ENCODE measurements around the gene EIF5A2. TPM values are rescaled to one million over a fixed set of nuclear protein-coding genes. Genes with fewer than 3 reads are reported as not detected.
A peak's percentile ranks its signal among the peaks of the same experiment; 100 is the strongest.
"Not testable (repeated sequence)": the region's sequence is repeated elsewhere in the genome, so short reads cannot be mapped to it uniquely, and the experiment has no call there.

The EIF5A2 gene
- polyA plus RNA-seq, 3 donors, result 5.9 to 8.3 (median 6.6) TPM

DNA sequence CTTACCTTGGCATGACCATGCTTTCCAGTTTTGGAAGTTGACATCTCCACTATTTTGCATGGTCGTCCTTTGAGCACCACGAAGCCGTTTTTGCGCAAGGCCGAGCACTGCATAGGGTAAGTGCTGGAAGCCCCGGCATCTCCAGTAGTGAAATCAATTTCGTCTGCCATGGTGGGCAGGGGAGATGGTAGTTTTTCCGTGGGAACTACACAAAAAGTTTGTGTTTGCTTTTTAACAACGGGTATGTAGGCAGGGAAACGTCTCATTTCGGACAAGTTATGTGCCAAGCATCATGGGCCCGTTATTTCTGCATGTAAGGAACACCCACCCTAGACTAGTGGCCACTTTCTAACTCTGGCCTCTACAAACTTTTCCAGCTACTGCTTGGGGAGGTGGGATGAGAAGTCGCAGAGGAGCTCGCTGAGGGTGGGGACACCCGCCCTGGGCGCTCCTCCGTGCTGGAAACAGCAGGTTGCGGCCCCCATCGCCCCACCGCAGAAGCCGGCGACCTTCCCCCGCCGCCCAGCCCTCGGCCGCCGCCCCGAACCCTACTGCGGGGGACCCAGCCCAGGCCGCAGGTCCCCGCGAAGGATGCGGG is 701 bp downstream of the EIF5A2 start:
- DNase-seq (ENCODE audit: extremely low read depth in 1 of 11, low read depth in 9 of 11, low spot score in 4 of 11), result peak in 2 of 11 donors; percentile 15 to 17

DNA sequence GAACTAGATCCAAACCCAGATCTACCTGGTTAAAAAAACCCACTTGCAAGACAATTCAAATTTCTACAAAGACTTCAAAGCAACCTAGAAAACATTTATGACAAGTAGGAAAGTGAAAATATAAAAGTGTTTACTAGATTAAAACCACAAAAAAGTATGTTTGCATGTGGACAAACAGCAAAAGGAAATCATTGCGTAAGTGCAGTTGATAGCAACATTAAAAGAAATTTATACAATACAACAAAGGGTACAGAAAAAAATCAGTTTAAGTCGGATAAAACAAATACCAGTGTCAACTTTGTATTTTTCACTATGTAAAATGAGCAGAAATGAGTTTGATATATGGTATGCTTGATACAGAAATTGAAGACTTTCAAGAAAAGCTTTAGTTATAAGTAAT is 2.6 kb downstream of the EIF5A2 start:
- no peak for DNase-seq (ENCODE audit: extremely low read depth in 1 of 11, low read depth in 9 of 11, low spot score in 4 of 11)

DNA sequence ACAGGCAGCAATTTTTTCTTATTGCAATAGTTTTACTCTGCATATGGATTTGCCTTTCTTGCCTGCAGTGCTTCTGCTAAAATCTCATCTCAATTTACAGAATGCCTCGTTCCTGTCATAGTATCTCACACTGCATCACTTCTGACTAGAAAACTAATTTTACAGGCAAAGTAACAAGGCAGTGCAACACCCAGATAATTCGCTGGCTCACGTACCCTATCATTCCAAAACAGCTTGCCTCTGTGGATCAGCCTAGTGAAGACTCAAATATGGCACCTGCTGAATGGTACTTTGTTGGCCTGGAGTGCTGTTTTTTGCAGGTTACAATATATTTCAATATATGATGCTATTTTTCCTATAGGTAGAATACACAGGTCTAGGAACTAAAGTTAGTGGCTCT is 5.3 kb downstream of the EIF5A2 start:
- DNase-seq (ENCODE audit: extremely low read depth in 1 of 11, low read depth in 9 of 11, low spot score in 4 of 11), result no peak

DNA sequence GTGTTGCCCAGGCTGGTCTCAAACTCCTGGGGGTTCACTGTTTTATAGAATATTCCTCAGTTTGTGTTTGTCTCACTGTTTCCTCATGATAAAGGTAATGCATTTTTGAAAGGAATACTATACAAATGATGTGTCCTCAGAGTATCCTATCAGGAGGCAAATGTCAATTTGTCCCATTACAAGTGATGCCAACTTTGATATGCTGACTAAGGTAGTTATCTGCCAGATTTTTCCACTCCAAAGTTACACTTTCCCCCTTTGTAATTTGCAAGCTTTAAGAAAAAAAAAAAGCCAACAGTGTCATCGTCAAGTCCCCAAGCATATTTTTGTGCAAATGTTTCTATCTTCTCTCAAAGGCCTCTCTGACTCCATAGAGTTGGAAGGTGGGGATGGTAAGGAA is 9.0 kb downstream of the EIF5A2 start:
- no peak for DNase-seq (ENCODE audit: extremely low read depth in 1 of 11, low read depth in 9 of 11, low spot score in 4 of 11)

DNA sequence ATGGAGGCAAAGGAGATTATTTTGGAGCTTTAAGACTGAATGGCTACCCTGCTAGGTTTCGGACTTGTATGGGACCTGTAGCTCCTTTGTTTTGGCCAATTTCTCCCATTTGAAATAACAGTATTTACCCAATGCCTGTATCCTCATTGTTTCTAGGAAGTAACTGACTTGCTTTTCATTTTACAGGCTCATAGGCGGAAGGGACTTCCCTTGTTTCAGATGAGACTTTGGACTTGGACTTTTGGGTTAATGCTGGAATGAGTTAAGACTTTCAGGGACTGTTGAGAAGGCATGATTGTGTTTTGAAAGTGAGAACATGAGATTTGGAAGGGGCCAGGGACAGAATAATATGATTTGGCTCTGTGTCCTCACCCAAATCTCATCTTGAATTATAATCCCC is 10.5 kb downstream of the EIF5A2 start:
- no peak for DNase-seq (ENCODE audit: extremely low read depth in 1 of 11, low read depth in 9 of 11, low spot score in 4 of 11)

DNA sequence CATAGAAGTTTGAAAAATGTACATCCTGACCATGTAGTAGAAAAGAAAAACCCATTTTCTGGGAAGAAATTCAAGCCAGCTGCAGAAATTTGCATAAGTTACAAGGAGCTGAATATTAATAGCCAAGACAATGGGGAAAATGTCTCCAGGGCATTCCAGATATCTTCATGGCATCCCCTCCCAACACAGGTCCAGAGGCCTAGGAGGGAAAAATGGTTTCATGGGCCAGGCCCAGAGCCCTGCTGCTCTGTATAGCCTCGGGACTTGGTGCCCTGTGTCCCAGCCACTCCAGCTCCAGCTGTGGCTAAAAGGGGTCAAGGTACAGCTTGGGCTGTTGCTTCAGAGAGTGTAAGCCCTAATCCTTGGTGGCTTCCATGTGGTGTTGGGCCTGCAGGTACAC is 11.2 kb downstream of the EIF5A2 start:
- DNase-seq (ENCODE audit: extremely low read depth in 1 of 11, low read depth in 9 of 11, low spot score in 4 of 11), result not testable (repeated sequence)

DNA sequence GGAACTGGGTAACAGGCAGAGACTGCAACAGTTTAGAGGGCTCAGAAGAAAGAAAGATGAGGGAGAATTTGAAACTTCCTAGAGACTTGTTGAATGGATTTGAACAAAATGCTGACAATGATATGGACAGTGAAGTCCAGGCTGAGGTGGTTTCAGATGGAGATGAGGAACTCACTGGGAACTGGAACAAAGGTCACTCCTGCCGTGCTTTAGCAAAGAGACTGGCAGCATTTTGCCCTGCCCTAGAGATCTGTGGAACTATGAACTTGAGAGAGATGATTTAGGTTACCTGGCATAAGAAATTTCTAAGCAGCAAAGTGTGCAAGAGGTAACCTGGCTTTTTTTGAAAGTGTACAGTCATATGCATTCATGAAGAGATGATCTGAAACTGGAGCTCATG is 11.7 kb downstream of the EIF5A2 start:
- DNase-seq (ENCODE audit: extremely low read depth in 1 of 11, low read depth in 9 of 11, low spot score in 4 of 11), result no peak

DNA sequence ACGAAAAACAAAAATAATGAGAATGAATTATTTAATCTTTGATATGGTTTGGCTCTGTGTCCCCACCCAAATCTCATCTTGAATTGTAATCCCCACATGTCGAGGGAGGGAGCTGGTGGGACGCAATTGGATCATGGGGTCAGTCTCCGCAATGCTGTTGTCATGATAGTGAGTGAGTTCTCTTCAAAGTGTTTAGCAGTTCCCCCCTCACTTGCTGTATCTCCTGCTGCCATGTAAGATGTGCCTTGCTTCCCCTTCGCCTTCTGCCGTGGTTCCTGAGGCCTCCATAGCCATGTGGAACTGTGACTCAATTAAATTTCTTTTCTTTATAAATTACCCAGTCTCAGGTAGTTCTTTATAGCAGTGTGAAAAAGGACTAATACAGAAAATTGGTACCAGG is 12.1 kb downstream of the EIF5A2 start:
- DNase-seq (ENCODE audit: extremely low read depth in 1 of 11, low read depth in 9 of 11, low spot score in 4 of 11), result not testable (repeated sequence)

DNA sequence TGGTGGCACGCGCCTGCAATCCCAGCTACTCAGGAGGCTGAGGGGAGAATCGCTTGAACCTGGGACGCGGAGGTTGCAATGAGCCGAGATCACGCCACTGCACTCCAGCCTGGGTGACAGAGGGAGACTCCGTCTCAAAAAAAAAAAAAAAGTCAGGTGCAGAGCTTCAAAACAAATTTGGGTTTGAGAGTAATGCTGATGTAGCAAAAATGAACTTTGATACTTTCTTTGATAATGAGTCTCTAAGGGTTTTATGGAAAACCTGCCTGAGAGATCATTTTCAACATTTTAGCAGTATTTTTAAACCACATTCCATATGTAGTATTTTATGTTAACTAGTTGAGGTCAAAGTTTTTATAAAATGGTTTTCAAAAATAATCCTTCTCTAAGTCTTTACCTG is 14.5 kb downstream of the EIF5A2 start:
- DNase-seq (ENCODE audit: extremely low read depth in 1 of 11, low read depth in 9 of 11, low spot score in 4 of 11), result no peak

DNA sequence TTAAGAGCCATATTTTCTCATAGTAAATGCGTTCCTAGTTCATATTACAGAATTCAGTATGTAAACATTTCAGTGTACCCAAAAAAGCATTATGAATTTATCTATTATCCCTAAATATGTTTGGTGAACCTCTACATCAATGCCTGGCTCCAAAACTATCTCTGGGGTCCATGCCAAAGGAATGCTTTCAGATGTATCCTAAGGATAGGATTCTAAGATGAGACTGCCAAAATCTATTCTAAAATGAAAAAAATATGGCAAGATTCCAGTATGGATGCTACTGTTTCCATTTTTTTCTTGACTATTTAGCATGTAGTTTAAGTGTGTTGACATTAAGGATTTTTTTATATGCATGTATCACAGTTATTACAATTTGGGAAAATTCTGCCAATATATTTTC is 18.8 kb downstream of the EIF5A2 start:
- DNase-seq (ENCODE audit: extremely low read depth in 1 of 11, low read depth in 9 of 11, low spot score in 4 of 11), result no peak

DNA sequence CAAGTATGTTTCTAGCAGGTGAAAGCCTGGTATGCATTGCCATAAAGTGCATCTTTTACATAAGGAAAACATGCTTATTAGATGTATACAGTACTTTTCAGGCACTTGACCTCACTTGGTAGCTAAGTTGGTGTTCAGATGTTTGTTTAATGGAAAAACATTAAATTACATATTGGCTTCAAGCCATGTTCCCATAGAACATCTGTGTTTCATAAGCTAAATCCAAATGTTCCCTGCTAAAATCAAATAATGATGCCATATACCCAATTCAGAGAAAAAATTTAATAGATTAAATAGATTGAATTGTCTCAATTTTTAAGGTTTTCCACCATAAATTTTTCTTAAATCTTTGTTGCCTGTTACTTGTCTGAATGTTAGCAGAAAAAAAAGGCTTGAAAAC is 19.3 kb downstream of the EIF5A2 start:
- DNase-seq (ENCODE audit: extremely low read depth in 1 of 11, low read depth in 9 of 11, low spot score in 4 of 11), result no peak

DNA sequence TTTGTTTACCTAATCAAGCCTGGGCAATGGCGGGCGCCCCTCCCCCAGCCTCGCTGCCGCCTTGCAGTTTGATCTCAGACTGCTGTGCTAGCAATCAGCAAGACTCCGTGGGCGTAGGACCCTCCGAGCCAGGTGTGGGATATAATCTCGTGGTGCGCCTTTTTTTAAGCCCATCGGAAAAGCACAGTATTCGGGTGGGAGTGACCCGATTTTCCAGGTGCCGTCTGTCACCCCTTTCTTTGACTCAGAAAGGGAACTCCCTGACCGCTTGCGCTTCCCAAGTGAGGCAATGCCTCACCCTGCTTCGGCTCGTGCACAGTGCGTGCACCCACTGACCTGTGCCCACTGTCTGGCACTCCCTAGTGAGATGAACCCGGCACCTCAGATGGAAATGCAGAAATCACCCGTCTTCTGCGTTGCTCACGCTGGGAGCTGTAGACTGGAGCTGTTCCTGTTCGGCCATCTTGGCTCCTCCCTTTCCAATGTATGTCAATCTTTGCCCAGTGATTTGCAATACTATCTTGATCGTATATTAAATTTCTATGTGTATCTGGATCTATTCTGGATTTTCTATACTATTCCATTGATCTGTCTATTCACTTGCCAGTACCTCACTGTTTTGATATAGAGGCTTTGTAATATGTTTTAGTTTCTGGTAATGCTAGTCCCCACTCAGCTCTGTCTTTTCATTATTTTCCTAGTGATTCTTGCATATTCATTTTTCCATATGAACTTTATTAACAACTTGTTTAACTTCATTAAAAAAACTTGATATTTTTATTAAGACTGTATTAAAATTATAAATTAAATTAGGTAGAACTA is 24.1 kb downstream of the EIF5A2 start:
- DNase-seq (ENCODE audit: extremely low read depth in 1 of 11, low read depth in 9 of 11, low spot score in 4 of 11), result not testable (repeated sequence)

DNA sequence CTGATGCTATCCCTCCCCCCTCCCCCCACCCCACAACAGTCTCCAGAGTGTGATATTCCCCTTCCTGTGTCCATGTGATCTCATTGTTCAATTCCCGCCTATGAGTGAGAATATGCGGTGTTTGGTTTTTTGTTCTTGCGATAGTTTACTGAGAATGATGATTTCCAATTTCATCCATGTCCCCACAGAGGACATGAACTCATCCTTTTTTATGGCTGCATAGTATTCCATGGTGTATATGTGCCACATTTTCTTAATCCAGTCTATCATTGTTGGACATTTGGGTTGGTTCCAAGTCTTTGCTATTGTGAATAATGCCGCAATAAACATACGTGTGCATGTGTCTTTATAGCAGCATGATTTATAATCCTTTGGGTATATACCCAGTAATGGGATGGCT is 29.7 kb downstream of the EIF5A2 start:
- not testable (repeated sequence) for DNase-seq (ENCODE audit: extremely low read depth in 1 of 11, low read depth in 9 of 11, low spot score in 4 of 11)

DNA sequence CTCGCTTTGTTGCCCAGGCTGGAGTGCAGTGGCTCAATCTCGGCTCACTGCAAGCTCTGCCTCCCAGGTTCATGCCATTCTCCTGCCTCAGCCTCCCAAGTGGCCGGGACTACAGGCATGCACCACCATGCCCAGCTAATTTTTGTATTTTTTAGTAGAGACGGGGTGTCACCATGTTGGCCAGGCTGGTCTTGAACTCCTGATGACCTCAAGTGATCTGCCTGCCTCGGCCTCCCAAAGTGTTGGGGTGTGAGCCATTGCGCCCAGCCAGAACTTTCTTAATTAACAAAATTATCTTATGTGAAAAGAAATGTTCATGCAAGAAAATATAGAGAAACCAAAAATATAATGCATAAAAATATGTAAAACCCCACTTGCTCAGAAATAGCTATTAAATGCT is 31.1 kb downstream of the EIF5A2 start:
- not testable (repeated sequence) for DNase-seq (ENCODE audit: extremely low read depth in 1 of 11, low read depth in 9 of 11, low spot score in 4 of 11)

DNA sequence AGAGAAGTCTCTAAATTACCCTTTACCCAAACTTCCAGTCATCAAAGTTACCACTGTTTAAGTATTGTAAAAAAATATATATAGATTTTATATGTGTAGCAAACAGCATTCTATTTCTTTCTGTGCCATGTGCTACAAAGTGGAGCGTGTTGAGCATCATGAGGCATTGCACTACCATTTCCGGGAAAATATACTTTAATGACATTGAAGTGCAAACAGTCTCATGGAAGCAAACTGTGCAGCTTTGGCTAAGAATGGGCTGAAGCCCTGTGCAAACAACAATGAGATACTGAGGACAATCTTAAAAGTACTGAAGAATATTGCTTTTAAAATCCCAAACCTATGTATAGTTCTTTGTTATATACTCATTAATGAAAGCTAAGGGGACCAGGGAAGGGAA is 31.9 kb downstream of the EIF5A2 start:
- DNase-seq (ENCODE audit: extremely low read depth in 1 of 11, low read depth in 9 of 11, low spot score in 4 of 11), result no peak

DNA sequence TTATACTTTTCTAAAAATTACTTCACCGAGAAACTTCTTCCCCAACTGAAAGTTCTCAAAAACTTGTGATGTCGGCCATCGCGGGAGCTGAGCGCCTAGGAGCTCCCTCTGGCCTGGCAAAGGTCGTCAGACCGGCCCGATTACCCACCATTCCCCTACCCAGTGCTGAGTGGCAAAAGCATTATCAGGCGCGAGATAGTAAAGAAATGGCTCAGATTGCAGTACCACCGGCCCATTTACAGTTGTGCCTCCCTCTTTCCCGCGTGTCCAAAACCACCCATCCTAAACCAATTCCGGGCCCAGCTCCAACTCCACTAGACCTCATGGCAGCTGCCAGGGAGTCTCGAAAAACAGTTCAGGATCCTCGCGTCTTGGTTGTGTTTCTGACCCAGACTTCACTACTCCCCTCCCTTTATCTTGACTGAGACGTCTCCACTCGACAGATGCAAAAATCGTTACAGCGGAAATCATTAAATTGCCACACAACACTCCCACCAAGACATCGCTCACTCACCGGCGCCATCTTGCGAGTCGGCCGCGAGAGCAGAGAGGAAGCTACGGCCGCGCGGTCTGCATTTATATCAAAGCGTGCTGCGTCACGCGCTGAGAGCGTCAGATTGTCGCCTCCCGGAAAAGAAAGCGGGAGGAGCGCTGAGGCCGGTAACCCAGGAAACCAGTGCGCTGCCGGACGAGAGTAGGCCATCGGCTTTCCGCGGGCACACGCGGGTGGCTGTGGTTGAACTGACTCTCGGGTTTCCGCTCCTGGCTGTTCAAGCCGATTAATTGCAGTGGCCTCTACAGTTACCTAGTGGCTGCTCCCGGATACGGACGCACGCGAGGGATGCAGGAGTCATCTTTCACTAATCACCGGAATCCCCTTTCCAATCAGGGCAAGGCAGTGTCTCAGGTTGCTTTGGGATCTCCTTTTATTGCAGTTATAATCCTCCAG is 38.5 kb downstream of the EIF5A2 start, which contains the start of gene RPL22L1:
RPL22L1 (minus strand) TSS at position 551 of the 949 bp plus-strand sequence; CDS start at position 523, 28 bp downstream.
- DNase-seq (ENCODE audit: extremely low read depth in 1 of 11, low read depth in 9 of 11, low spot score in 4 of 11), result peak; percentile 90 to 96 (median 94)

DNA sequence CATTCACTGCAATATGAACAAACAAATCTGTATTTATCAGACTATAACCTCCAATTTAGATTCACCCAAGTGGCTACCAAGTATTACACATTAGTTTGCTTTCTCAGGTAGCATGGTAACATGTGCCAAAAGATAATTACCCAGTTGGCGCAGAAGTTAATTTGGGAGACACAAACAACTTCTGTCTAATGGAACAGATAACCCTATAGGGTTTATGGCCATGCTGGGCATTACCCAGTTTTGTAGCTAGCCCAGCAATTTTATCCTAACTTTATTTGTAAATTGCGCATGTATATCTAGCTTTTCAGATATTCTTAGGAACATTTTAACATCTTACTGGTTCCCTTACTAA is 39.2 kb downstream of the EIF5A2 start:
- peak in 1 of 11 donors; percentile 27 for DNase-seq (ENCODE audit: extremely low read depth in 1 of 11, low read depth in 9 of 11, low spot score in 4 of 11)

DNA sequence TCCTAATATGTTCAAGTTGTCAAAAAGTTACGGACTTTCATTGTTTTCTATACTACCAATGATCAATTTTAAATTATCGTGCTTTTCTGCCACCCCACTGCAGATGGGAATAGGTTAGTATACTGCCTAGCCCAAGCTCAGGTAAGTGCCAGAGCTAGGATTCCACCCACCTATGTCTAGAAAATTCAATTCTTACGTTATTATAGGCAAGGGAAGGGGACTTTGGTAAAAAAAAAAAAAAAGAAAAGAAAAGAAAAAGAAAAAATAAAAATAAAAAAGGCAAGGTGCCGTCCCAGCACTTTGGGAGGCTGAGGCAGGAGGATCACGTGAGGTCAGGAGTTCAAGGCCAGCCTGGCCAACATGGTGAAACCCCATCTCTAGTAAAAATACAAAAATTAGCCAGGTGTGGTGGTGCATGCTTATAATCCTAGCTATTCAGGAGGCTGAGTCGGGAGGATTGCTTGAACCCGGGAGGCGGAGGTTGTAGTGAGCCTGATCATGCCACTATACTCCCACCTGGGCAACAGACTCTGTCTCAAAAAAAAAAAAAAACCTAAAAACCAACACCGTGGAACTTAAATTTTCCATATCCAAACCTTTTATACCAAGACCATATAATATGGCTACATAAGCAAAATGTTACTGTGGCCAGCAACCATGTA is 39.7 kb downstream of the EIF5A2 start:
- no peak for DNase-seq (ENCODE audit: extremely low read depth in 1 of 11, low read depth in 9 of 11, low spot score in 4 of 11)
